ENCODE results near the gene NME7. TPM values are rescaled to one million over a fixed set of nuclear protein-coding genes. Genes with fewer than 3 reads are reported as not detected.
A peak's percentile ranks its signal among the peaks of the same experiment; 100 is the strongest.
"Not testable (repeated sequence)": the region's sequence is repeated elsewhere in the genome, so short reads cannot be mapped to it uniquely, and the experiment has no call there.

NME7 gene, protein sequence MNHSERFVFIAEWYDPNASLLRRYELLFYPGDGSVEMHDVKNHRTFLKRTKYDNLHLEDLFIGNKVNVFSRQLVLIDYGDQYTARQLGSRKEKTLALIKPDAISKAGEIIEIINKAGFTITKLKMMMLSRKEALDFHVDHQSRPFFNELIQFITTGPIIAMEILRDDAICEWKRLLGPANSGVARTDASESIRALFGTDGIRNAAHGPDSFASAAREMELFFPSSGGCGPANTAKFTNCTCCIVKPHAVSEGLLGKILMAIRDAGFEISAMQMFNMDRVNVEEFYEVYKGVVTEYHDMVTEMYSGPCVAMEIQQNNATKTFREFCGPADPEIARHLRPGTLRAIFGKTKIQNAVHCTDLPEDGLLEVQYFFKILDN
- total RNA-seq (2014; rRNA removed; shearing (Covaris generic)): 22.3 and 28.2 TPM in 2 replicates
- polyA plus RNA-seq (2016; fragmentation: Nextera tagmentation; extraction: Ambion mirVana): 35.3 and 38.4 TPM in 2 replicates

DNA sequence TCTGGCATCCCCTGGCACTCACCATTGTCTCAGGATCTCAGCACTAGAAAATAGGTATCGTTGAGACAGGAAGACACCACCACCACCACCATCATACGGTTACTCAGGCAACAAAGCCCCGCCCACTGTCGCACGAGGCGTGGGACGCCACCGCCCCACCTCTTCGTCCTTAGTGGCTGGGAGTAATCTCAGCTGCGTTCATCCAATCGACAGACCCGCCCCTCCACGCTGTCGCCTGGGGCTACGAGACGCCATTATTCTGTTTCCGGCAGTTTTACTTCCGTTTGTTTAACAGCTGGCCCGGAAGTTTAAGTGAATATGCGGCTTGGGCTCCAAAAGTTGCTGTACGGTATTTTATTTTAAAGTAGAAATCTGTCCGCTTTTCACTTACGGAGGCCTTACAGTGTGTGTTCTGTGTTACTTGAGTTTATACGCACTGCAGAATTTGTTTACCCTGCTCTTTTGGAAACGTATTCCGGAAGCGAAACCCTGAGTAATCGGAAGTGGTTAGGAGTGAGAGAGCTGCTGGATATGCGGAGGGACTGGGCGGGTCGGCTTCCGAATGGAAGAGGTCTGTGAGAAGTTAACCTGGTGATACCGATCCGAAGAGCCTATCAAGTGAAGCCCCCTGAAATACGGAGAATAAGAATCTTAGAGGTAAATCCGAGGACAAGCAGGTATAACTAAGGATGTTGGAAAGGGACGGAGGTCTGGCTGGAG lies at the start of gene NME7, which contains the start of gene BLZF1:
NME7 (minus strand) TSS at position 112 of the 720 bp plus-strand sequence; CDS start at position 25, 87 bp downstream.
BLZF1 (plus strand) TSS at position 510 of the 720 bp plus-strand sequence. CDS start 1,328 bp downstream, outside the sequence.
- peak; percentile 99 for DNase-seq
- peak within 1 kb of the TSS; percentile 81 for H3K9ac ChIP-seq
- H3K79me2 ChIP-seq (ENCODE audit: insufficient read depth): peaks cover 87% of the 10 kb centered on the region
- peaks cover 29% of the 10 kb centered on the region for H3K36me3 ChIP-seq (ENCODE audit: low read depth)
- H3K4me3 ChIP-seq: peak within 1 kb of the TSS; percentile 82
- WGBS, 2 experiments (ENCODE audit: low coverage in 1 of 2, low lambda C conversion rate in 2 of 2, missing lambda C conversion rate in 2 of 2): 1% methylated on average over 37 of the region's 37 CpGs
- H3F3A ChIP-seq (ENCODE audit: insufficient read depth): peaks cover 11% of the 10 kb centered on the region
- peak within 1 kb of the TSS; percentile 90 for H3K27ac ChIP-seq
- H4K20me1 ChIP-seq (ENCODE audit: insufficient read depth): no peaks in the 10 kb centered on the region
- H3K27me3 ChIP-seq (replicated peaks; ENCODE audit: insufficient read depth): no peaks in the 10 kb centered on the region
- peak within 1 kb of the TSS; percentile 97 for H2AFZ ChIP-seq
- H3K4me2 ChIP-seq (ENCODE audit: unreplicated experiment): peak within 1 kb of the TSS; percentile 98
- TF ChIP-seq EZH2 (IDR thresholded peaks at IDR 0.05; ENCODE audit: insufficient read depth, poor library complexity, severe bottlenecking) (no peak), EZH2phosphoT487 (IDR thresholded peaks at IDR 0.05; ENCODE audit: insufficient read depth, low read depth) (no peak)
- H3K4me1 ChIP-seq (ENCODE audit: insufficient read depth): peaks cover 31% of the 10 kb centered on the region
- H3K9me2 ChIP-seq (ENCODE audit: insufficient read depth): no peaks in the 10 kb centered on the region
- H3K9me3 ChIP-seq (ENCODE audit: low read depth): no peaks in the 10 kb centered on the region
- in situ Hi-C loops (cut with MboI): loop anchor here (25.0 kb wide), 1 partner anchor 931 kb away; no protein-coding TSS in a partner anchor

DNA sequence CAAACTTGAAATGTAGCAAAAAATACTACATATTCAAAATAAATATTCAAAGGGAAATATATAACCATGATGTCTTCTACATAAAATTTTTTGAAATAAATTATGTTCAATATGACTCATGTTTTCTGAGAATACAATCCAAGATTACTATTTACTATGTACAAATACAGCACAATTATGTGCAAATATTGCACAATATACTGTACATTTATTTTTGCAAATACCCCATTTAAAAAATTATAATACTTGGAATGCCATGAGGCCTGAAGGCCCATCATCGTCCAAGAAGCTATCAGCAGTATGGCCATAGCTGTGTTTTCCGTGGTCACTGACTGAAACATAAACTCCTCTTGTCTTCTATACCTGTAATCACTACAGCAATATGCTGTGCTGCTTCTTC lies 47.4 kb upstream of the NME7 start:
- WGBS, 2 experiments (ENCODE audit: low coverage in 1 of 2, low lambda C conversion rate in 2 of 2, missing lambda C conversion rate in 2 of 2): 71 to 84% methylated on average over 2 of the region's 2 CpGs
- H4K20me1 ChIP-seq (ENCODE audit: insufficient read depth): no peaks in the 10 kb centered on the region
- no peak overlapping the region for H3K4me3 ChIP-seq
- H3K4me2 ChIP-seq (ENCODE audit: unreplicated experiment): no peak overlapping the region
- H2AFZ ChIP-seq: no peak overlapping the region
- H3K36me3 ChIP-seq (ENCODE audit: low read depth): no peaks in the 10 kb centered on the region
- H3K9me3 ChIP-seq (ENCODE audit: low read depth): no peaks in the 10 kb centered on the region
- H3K79me2 ChIP-seq (ENCODE audit: insufficient read depth): no peaks in the 10 kb centered on the region
- H3K9me2 ChIP-seq (ENCODE audit: insufficient read depth): no peaks in the 10 kb centered on the region
- H3K27ac ChIP-seq: no peak overlapping the region
- no peak overlapping the region for H3K9ac ChIP-seq
- H3K27me3 ChIP-seq (replicated peaks; ENCODE audit: insufficient read depth): no peaks in the 10 kb centered on the region
- in situ Hi-C loops (cut with MboI): no loop called here
- DNase-seq: no peak
- TF ChIP-seq EZH2phosphoT487 (IDR thresholded peaks at IDR 0.05; ENCODE audit: insufficient read depth, low read depth) (no peak), EZH2 (IDR thresholded peaks at IDR 0.05; ENCODE audit: insufficient read depth, poor library complexity, severe bottlenecking) (no peak)
- H3K4me1 ChIP-seq (ENCODE audit: insufficient read depth): no peaks in the 10 kb centered on the region
- no peaks in the 10 kb centered on the region for H3F3A ChIP-seq (ENCODE audit: insufficient read depth)

DNA sequence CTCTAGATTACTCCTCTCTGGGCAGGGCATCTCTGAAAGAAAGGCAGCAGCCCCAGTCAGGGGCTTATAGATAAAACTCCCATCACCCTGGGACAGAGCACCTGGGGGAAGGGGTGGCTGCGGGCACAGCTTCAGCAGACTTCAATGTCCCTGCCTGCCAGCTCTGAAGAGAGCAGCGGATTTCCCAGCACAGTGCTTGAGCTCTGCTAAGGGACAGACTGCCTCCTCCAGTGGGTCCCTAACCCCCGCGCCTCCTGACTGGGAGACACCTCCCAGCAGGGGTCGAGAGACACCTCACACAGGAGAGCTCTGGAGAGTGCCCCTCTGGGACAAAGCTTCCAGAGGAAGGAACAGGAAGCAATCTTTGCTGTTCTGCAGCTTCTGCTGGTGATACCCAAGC lies 40.7 kb upstream of the NME7 start:
- H4K20me1 ChIP-seq (ENCODE audit: insufficient read depth); H3K4me2 ChIP-seq (ENCODE audit: unreplicated experiment); H3K36me3 ChIP-seq (ENCODE audit: low read depth); H3K27ac ChIP-seq; in situ Hi-C loops (cut with MboI); H3K79me2 ChIP-seq (ENCODE audit: insufficient read depth); H3F3A ChIP-seq (ENCODE audit: insufficient read depth); H3K9me2 ChIP-seq (ENCODE audit: insufficient read depth); DNase-seq; H3K27me3 ChIP-seq (replicated peaks; ENCODE audit: insufficient read depth); H2AFZ ChIP-seq; H3K4me1 ChIP-seq (ENCODE audit: insufficient read depth); H3K9me3 ChIP-seq (ENCODE audit: low read depth); H3K9ac ChIP-seq; H3K4me3 ChIP-seq: not testable (repeated sequence)
- WGBS, 2 experiments (ENCODE audit: low coverage in 1 of 2, low lambda C conversion rate in 2 of 2, missing lambda C conversion rate in 2 of 2): 71 to 73% methylated on average over 5 of the region's 5 CpGs

DNA sequence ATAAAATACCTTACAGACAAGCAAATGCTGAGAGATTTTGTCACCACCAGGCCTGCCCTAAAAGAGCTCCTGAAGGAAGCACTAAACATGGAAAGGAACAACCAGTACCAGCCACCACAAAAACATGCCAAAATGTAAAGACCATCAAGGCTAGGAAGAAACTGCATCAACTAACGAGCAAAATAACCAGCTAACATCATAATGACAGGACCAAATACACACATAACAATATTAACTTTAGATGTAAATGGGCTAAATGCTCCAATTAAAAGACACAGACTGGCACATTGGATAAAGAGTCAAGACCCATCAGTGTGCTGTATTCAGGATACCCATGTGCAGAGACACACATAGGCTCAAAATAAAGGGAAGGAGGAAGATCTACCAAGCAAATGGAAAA lies 35.0 kb upstream of the NME7 start:
- H3K4me3 ChIP-seq; H3K9me3 ChIP-seq (ENCODE audit: low read depth); H3K9me2 ChIP-seq (ENCODE audit: insufficient read depth); H3F3A ChIP-seq (ENCODE audit: insufficient read depth); in situ Hi-C loops (cut with MboI); H4K20me1 ChIP-seq (ENCODE audit: insufficient read depth); H3K4me1 ChIP-seq (ENCODE audit: insufficient read depth); H3K9ac ChIP-seq; DNase-seq; H3K27me3 ChIP-seq (replicated peaks; ENCODE audit: insufficient read depth); H3K79me2 ChIP-seq (ENCODE audit: insufficient read depth); H3K4me2 ChIP-seq (ENCODE audit: unreplicated experiment); H3K36me3 ChIP-seq (ENCODE audit: low read depth); H3K27ac ChIP-seq; H2AFZ ChIP-seq: not testable (repeated sequence)
- WGBS, 2 experiments (ENCODE audit: low coverage in 1 of 2, low lambda C conversion rate in 2 of 2, missing lambda C conversion rate in 2 of 2): 86 to 93% methylated on average over 1 of the region's 1 CpG
